GM12864 (cell line): ENCODE data around the gene RNF144A.

Experiments used
- DNase-seq: peaks from one replicate; pipeline ENCODE4 v3.0.0-alpha.2; 2011; ENCODE audit warnings: low read depth
- H3K4me3 ChIP-seq: 2 replicates; pipeline ENCODE4 v1.5.1; 2011; ENCODE audit warnings: mild to moderate bottlenecking, low read depth, low read length, control low read depth
- CTCF ChIP-seq: IDR thresholded peaks from 2 replicates; pipeline ENCODE4 v1.5.1; 2011; ENCODE audit warnings: low read depth, mild to moderate bottlenecking, moderate library complexity, low read length, control low read depth, inconsistent platforms; ENCODE audit errors: missing control alignments

RNF144A gene

GRCh38 chr2:7053650-7054265 lies 136.5 kb downstream of the RNF144A start:
- TF ChIP-seq CTCF, result no peak

GRCh38 chr2:7057865-7058400 lies 140.7 kb downstream of the RNF144A start:
- DNase-seq, result no peak
- H3K4me3 ChIP-seq, result no peak overlapping the region
- TF ChIP-seq CTCF, result no peak

More at GRCh38 chr2:7053650-7054265, 136.5 kb downstream of the RNF144A start:
- no peak for DNase-seq
- no peak overlapping the region for H3K4me3 ChIP-seq

- DNase-seq, result no peak
- no peak for TF ChIP-seq CTCF
Observed at GRCh38 chr2:7060156-7060555, 142.9 kb downstream of the RNF144A start.

GRCh38 chr2:7060631-7061449 lies 143.6 kb downstream of the RNF144A start:
- no peak for DNase-seq
- no peak overlapping the region for H3K4me3 ChIP-seq
- no peak for TF ChIP-seq CTCF

More at GRCh38 chr2:7060156-7060555, 142.9 kb downstream of the RNF144A start:
- no peak overlapping the region for H3K4me3 ChIP-seq

- no peak overlapping the region for H3K4me3 ChIP-seq
- no peak for DNase-seq
- TF ChIP-seq CTCF, result no peak
Observed at GRCh38 chr2:7061450-7061789, 144.2 kb downstream of the RNF144A start.

- DNase-seq, result no peak
- H3K4me3 ChIP-seq, result no peak overlapping the region
- no peak for TF ChIP-seq CTCF
Observed at GRCh38 chr2:7061921-7062320, 144.7 kb downstream of the RNF144A start.
